GOT3 (cell line): ENCODE results near the gene MB.
"Not testable (repeated sequence)": the region's sequence is repeated elsewhere in the genome, so short reads cannot be mapped to it uniquely, and the experiment has no call there.

Experiments
- DNase-seq: peaks from one replicate; lab custom pipeline; 2025; ENCODE audit warnings: mixed read lengths; lab: John Stamatoyannopoulos, UW

The MB gene

DNA sequence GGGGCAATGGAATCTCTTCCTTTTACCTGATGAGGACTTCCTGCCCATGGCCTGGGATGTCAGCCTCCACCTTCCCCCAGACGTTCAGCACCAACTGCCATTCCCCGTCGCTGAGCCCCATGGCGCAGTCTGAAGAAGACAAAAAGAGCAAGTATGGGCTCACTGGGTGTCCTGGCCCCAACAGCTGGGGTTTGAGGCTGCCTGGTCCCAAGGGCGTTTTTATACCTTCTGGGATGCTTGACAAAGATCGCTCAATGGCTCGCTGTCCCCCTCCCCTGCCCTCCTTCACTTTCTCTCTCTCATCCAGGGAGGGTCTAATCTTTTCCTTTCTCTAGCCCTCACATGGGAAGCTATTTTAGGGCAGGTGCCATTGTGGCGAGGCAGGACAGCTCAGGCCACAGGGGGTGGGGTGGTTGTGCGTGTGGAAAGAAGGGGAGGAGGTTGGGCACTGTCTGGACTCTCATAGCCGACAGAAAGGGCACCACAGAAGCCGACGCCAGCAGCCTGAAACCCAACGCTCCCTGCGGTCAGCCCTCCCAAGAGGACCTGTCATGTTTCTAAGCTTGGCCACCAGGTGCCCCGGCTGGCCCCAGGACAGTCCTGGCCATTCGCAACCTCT, at the start of gene MB:
Gene MB (minus strand): TSS at position 193 of the 619 bp plus-strand sequence. CDS start 72 bp downstream, at position 121.
- DNase-seq: no peak

DNA sequence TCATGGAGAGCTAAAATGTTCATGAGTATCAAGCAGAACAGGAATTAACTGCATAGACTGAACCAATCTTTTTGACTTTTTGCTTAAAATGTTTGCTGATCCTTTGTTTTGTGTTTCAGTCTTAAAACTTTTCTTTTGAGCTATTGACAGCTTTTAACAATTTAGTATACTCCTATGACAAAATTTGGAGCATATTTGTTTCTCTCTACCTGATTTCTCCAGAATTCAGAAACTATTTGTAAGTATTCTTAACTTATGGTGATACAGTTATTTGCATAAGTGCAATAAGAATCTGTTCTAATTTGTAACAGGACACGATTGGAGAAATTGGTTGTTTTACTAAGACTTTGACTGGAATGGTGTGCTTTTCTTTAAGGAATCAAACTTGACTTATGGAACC, 49.6 kb upstream of the MB start:
- DNase-seq: not testable (repeated sequence)

DNA sequence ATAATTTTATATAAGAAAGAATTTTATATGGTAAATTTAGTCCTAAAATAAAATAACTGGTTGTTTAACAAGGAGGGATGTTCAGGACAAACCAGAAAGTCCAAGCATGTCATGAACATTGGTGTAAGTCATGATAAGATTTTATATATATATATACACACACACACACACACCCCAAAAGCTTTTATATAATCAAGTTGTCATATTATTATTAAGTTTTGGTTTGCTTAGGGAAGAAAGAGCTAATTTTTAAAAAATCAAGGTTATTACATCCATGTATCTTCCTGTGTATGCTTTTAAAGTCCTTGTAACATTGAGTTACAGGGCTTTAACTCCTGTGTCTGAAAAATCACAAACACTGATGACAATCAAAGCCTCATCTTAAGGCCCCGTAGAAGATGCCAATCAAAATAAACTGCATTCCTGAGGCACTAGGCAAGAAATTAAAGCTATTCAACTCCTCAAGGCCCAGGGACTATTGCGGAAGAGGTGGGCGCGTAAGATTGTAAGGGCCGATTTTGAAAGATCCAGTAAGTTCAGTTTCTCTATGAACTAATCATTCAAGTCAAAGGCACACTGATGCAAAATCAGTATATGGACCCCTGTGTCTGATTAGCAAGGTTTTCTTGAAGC, 47.9 kb upstream of the MB start:
- DNase-seq: no peak

DNA sequence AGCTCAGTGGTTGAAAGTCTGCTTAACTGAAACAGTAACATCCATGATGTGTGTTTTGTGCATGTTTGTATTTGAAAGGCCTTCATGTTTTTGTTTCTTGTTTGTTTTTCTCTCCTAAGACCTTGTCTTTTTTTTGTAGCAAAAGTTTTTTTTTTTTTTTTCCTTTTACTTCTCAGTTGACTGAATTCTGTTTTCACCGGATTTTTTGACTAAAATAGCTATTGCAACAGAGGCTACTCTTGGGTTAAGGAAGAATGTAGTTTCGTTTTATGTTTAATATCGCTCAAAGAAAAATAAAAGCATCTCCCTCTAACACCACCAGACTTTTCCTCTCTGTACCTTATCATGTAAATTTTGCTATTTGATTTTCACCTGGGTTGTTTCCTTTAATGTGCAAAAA, 46.2 kb upstream of the MB start:
- no peak for DNase-seq

DNA sequence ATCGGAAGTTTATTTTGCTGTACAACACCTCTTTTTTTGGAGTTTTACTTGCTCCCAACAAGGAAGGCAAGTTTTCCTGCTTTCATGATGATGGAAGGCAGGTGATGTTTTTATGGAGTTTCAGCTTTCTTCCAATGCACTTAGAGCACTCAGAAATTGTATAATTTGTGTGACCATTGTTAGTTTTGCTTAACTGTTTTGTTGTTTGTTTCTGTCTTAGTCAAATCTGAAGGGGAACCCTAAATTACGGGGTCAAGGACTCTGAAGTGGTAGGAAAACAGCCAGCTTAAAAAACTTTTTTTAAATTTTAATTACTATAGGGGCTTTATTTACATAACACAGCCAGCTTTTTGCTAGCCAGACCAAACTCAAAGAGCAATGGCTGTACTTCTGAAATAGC, 45.8 kb upstream of the MB start:
- DNase-seq: no peak

DNA sequence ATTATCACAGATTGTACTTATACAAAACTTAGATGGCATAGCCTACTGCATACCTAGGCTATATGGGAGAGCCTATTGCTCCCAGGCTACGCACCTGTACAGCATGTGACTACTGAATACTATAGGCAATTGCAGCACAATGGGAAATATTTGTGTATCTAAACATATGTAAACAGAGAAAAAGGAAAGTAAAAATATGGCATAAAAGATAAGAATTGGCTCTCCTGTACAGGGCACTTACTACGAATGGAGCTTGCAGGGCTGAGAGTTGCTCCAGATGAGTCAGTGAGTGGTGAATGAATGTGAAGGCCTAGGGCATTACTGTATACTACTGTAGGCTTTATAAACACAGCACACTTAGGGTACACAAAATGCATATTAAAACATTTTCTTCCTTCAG, 44.3 kb upstream of the MB start:
- DNase-seq: no peak

DNA sequence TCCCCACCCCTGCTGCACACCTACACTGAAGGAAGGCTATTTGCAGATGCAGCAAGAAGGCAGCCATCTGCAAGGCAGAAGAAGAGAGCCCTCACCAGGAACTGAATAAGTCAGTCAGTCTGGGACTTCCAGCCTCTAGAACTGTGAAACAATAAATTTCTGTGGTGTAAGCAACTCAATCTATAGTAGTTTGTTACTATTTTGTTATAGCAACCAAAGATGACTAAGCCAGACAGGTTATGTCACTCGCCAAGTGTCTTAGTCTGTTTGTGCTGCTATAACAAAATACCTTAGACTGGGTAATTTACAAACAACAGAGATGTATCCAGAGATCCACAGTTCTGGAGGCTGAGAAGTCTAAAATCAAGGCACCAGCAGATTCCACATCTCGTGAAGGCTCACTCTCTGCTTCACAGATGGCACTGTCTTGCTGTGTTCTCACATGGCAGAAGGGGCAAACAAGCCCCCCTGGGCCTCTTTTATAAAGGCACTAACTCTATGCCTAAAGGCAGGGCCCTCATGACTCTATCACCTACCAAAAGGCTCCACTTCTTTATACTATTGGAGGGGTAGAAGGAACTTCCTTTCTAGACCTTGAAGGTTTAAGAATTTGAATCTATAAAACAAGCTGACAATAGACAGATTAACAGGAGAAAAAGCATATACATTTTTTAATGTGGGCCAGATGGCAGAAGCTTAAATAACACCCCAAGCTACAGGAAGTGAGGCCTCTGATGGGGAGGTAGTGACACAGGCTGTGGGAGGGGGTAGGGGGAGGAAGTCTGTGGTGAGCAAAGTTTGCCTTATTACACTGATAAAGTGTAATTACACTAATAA, 43.4 kb upstream of the MB start:
- no peak for DNase-seq

DNA sequence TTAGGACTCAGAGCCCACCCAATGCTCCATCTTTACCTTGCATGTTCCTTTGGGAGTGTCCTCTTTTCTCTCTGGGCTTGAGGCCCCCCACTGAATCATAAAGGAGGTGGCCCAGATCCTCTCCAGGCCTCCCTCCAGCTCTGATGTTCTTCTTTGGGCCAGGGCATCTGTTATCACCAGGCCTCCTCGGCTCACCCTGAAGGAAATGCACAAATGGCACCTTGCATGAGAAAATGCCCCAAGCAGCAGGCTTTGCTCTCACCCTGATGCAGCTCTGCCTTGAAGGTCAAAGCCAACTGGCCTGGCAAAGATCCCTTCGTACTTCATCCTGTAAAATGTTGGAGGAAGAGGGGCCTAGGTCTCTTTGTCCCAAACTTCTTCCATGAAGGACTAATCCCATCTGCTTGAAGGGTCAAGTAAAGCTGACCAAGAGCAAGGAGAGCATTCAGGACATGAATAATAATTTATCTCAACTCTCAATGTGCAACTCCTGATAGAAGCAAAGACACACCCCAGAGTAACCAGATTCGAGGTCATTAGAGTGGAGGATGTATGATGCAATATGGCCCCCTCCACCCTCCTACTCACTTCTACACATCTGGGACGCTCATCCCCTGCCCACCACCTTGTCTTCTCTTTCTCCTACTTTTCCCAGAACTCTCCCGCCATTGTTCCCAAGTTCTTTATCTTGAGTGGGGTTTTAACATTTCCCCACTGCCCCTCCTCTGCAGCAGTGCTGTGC, 40.6 kb upstream of the MB start:
- no peak for DNase-seq

DNA sequence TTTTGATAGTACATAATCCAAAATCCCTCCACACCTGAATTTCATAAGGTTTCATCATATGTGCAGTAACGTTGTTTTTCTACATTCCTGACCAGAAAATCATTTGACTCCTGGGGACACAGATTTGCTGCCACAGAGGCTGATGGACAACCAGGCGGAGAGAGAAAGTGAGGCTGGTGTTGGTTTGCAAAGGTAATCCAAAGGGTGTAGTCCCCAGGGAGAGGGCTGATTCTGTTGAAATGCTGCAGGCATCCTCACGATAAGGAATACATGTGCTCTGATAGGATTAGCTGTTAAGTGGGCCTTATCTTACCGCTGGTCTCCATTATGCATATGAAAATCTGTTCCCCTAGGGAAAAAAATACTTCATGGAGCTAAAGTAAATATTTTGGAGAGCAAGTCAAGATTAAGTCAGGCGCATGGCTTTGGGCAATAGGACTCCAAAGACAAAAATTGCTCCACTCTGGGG, 39.2 kb upstream of the MB start:
- no peak for DNase-seq

DNA sequence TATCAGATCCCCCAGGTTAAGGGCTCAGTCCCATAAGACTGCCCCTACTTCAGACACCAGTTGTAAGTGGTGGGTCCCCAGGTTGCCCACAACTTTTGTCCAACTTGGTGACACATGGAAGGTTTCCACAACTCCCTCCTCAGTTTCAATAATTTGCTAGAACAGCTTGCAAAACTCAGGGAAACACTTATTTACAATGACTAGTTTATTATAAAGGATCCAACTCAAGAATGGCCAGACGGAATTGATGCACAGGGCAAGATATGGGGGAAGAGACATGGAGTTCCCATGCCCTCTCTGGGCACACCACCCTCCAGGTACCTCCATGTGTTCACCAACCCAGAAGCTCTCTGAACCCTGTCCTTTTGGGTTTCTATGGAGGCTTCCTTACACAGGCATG, 36.7 kb upstream of the MB start:
- no peak for DNase-seq

DNA sequence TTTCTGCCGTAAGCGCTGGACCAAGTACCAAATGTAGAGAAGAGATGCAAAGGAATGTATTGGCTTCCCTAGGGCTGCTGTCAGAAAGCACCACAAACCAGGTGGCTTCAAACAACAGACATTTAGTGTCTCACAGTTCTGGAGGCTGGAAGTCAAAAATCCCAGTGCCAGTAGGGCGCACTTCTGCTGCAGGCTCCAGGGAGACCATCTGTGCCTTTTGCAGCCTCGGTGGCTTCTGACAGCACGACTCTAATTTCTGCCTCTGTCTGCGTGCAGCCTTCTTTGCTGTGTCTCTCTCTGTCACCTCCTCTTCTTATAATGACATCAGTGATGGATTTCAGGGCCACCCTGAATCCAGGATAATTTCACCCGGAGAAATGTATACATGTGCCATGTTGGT, 34.0 kb upstream of the MB start:
- DNase-seq: no peak

DNA sequence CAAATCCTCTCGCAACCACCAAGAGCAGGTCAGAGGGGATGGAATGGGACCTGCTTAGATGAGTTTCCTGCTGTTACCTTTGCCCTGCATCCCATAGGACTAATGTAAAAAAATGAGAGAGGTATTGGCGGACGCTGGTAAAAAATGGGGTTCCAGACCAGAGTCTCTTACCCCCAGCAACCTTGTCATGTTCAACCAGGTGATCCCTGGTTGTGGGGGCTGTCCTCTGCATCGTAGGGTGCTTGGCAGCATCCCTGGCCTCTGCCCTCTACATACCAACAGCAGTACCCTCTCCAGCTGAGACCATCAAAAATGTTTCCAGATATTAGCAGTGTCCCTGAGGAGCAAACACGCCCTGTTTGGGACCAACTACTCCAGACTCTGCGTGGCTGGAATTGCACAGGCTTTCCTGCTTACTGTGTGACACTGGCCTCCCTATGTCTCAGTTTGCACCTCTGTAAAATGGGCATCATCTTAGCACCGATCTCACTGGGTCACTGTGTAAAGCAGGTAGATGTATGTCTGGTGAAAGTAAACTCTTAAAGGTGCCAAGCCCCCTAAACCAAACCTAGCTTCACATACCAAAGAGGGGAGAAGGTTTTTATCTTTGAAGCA, 32.6 kb upstream of the MB start:
- DNase-seq: no peak

DNA sequence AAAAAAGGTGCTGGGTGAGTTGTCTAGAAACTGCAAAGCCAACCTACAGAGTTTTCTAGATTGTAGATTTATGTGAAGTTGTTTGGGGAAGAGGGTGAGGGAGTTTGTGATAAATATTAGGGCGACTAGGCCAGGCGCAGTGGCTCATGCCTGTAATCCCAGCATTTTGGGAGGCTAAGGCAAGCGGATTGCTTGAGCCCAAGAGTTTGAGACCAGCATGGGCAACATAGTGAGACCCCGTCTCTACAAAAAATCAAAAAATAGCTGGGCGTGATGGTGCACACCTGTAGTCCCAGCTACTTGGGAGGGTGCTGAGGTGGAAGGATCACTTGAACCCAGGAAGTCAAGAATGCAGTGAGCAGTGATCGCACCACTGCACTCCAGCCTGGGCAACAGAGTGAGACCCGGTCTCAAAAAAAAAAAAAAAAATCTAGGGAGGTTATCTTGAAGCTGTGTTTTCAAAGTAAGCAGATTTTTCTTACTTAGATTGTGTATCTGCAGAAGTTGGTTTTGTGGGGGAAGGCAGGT, 32.0 kb upstream of the MB start:
- no peak for DNase-seq

DNA sequence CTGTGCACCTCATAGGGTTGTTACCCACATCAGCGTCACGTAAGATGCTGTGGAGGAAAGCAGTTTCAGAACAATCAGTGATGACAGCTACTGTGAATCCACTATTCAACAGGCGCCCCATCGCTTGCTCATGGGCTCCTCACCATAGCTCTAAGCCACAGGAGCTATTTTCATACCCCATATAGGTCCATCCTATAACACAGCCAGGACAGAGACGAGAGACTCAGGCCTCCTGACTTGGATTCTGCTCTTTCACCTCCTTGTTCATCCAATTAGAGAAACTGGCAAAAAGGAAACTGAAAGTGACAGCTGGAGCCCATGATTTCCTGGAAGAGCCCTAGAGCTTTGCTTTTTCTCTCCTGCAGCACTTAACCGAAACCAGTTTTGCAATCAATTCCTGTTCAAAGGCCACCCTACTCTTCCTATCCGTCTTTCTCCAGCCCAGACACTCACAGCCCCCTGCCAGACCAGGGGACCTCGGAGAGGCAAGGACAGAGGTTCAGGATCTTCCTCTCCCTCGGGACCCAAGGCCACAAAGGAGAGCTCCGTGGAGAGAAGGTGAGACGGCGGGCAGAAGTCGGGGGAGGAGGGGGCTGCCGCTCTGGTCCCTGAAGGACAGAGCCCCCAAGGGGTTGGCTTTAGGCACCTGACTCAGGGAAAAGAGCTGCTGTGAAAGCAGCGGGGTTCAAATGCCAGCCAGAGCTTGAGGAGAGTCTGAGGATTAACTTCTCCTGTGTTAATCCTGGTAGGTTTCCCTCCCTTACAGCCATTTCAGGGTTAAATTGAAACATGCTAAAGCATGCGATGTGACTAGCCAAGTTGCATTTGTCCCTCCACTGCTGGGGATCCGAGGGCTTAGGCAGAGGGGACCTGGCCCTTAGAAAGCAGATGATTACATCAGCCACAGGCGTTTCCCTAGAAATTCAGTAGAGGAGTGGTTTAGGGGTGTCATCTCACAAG, 31.2 kb upstream of the MB start, which contains the start of gene APOL6:
Gene APOL6 (plus strand): TSS at position 381 of the 960 bp plus-strand sequence. CDS start 7,980 bp downstream, outside the sequence.
- no peak for DNase-seq

DNA sequence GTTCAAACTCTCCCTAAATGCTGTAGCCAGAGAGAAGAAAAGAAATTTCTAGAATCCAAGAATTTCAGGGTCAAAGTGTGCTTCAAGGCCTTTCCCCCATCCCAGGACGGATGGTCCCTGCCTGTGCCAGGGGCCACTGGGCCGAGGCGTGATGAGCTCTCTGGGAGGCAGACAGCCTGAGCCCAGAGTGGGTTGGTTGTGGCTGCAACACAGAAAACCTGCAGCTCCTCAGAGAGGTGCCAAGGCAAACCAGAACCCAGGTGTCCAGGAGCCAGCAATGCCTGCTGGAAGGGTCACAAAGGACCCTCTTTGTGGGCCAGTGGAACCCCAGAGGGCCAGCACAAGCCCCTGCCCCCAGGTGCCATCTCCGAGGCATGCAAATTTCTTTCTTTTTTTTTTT, 28.5 kb upstream of the MB start:
- DNase-seq: no peak

DNA sequence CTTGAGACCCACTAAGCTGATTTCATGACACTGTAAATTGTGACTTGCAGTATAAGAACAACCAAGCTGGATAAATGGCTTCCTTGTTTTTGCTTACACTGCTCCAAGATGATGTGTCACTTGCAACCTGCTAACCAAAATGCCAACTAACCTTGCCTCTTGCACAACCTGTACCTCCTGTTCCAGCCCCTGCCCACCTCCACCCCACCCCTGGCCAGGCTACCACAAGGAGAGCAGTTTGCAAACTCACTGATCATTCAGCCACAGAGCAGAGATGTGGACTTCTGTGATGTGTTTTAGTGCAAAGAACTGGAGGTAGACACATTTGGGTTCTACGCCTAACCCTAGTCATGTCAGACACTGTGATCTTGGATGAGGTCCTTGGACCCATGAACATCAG, 26.9 kb upstream of the MB start:
- no peak for DNase-seq

DNA sequence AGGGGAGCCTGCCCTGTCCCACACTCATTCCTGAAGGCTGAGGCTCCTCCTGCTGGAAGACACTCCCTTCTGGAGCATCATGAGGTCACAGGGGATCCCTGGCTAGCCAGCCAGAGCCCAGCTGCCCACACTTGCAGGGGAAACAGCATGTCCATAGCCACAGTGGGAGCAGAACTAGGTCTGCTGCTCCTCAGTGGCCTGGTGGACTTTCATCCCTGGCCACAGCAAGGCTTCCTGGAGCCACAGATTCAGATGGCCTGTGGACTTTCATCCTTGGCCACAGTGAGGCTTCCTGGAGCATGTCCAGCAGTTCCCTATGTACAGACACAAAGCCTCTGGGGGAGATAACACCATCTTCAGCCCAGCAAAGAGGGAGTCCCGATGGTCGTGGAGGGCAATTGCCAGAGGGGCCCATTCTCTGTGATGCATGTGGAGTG, 25.2 kb upstream of the MB start:
- DNase-seq: no peak

DNA sequence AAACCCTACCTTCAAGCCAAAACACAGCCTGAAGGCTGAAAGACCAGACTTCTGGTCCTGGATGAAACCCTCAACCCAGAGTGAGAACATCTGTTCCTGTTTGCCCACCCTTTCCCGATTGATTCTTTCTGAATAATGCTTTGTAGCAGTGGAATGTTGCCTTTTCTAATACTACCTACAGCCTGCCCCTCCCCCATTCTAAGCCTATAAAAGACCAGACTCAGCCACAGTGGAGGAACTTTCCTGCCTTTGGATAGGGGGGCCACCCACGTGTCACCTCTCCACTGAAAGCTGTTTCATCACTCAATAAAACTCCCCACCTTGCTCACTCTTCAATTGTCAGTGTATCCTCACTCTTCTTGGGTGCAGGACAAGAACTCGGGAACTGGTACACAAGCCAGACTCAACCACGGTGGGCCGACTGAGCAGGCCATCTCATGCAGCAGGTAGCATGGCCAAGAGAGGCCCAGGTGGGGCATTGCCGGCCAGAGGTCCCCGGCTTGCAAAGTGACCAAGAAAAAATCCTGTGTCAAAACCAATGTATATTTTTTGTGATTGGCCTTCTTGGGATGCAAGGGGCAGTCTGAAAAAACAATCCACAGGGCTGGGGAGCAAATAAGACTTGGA, 24.5 kb upstream of the MB start:
- no peak for DNase-seq

DNA sequence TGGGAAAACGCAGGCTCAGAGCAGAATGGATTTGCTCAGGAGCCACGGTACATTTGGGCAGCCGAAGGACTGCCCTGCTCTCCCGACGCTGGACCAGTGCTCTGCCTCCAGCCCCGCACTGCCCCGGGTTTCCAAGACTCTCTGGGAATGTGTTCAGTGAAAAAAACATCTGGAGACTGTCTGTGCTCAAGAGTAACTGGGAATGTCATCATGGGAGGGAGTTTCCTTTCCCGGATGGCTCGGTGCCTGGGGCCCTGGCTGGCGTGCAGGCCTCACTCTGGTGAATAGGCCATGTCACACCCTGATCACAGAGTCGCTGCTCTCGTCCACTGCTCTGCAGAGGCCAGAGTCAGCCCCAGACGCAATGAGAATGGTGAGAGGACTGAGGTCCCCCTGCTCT, 21.3 kb upstream of the MB start:
- no peak for DNase-seq

DNA sequence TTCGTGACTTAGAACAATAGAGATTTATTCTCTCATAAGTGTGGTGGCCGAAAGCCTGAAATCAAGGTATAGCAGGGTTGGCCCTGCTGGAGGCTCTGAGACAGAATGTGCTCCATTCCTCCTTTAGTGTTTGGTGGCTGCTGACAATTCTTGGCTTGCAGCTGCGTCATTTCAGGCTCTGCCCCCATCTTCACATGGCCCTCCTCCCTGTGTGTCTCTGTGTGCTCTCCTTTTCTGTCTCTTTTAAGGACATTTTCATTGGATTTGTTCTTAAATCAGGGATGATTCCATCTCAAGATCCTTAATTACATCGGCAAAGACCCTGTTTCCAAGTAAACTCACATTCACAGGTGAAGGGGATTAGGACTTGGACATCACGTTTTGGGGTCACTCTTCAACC, 20.9 kb upstream of the MB start:
- DNase-seq: no peak
